ENCODE results near the gene AIP.

DNA sequence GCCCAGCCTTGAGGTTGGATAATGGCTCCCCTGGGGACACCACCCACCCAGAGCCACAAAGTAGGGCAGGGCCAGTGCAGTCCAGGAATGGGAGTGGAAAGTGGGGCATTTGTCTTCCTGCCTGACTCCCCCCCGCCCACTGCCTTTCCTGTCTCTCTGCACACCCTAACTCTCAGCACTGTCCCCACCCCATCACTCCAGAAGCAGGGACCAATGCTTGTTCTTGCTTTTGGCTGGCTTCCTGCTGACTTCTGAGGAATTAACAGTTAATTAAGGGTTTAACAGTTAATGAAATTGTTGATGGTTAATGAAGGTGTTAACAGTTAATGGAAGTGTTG lies 17.6 kb downstream of the AIP start:
- TF ChIP-seq POLR2AphosphoS5 (IDR thresholded peaks at IDR 0.05), result no peak
- TF ChIP-seq CTCF (IDR thresholded peaks at IDR 0.05), result no peak
